ENCODE data around the gene DDX1. TPM values are rescaled to one million over a fixed set of nuclear protein-coding genes. Genes with fewer than 3 reads are reported as not detected.
A peak's percentile ranks its signal among the peaks of the same experiment; 100 is the strongest.

Gene DDX1
- total and polyA plus RNA-seq, 2 donors from 2014 or later: 84.0 to 90.0 TPM

DNA sequence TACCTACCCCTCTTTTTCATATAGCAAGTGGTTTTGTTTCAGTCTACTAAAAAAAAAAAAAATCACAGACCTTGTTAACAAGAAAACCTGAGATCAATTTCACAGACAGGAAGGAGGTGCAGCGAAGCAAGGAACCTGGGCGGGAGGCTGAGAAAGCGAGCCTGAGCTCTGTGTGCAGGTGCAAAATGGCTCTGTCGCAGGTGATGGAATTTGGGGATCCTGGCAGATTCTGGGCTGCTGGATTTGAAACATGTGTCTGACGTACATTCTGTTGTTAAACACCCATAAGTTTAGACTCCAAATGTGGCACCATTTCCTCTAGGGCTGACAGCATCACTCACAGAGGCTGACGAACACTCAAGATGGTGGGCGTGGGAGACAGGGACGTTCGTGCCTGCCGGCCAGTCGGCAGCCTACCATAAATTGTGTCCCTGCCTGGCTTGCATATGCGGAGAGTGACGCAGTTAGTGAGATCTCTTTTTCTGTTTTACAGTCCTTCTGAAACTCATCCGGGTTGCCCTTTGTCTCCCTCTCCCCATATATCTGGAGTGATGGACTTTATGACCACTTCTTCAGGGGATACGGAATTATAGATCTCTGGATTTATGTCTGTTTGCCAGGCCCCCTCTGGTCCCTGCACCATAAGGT is 8.8 kb upstream of the DDX1 start:
- peak overlapping the region; percentile 13 to 30 (median 26) for H3K4me3 ChIP-seq (ENCODE audit: low read length in 3 of 3)
- no peak for TF ChIP-seq CTCF (IDR thresholded peaks at IDR 0.05; ENCODE audit: borderline replicate concordance, extremely low read depth, insufficient read depth)
- no peaks in the 10 kb centered on the region for H3K27me3 ChIP-seq (ENCODE audit: control insufficient read depth, insufficient read depth, low read length)
- H3K36me3 ChIP-seq (ENCODE audit: control insufficient read depth in 2 of 3, insufficient read depth in 3 of 3, low read length in 3 of 3): no peaks in the 10 kb centered on the region
- H3K4me1 ChIP-seq (ENCODE audit: control insufficient read depth in 2 of 3, insufficient read depth in 2 of 3, low read depth in 1 of 3, low read length in 3 of 3): no peaks in the 10 kb centered on the region
- intact Hi-C loops (cut with DNase I): no loop called here
- H3K9ac ChIP-seq (ENCODE audit: low read length in 3 of 3): no peak overlapping the region
- H3K27ac ChIP-seq (ENCODE audit: low read depth in 2 of 2, low read length in 2 of 2): no peak overlapping the region
- H3K9me3 ChIP-seq (ENCODE audit: control insufficient read depth in 2 of 3, insufficient read depth in 1 of 3, low read length in 3 of 3): no peaks in the 10 kb centered on the region
- FAIRE-seq (no peak), DNase-seq (peak in 4 of 5 donors; percentile 85 to 94 (median 90))

- Histone ChIP-seq H3K9ac (ENCODE audit: low read length in 3 of 3) (no peak overlapping the region), H3K27ac (ENCODE audit: low read depth in 2 of 2, low read length in 2 of 2) (no peak overlapping the region), H3K27me3 (ENCODE audit: control insufficient read depth, insufficient read depth, low read length) (no peaks in the 10 kb centered on the region), H3K4me1 (ENCODE audit: control insufficient read depth in 2 of 3, insufficient read depth in 2 of 3, low read depth in 1 of 3, low read length in 3 of 3) (no peaks in the 10 kb centered on the region), H3K36me3 (ENCODE audit: control insufficient read depth in 2 of 3, insufficient read depth in 3 of 3, low read length in 3 of 3) (no peaks in the 10 kb centered on the region), H3K4me3 (ENCODE audit: low read length in 3 of 3) (no peak overlapping the region), H3K9me3 (ENCODE audit: control insufficient read depth in 2 of 3, insufficient read depth in 1 of 3, low read length in 3 of 3) (no peaks in the 10 kb centered on the region)
- intact Hi-C loops (cut with DNase I): no loop called here
- DNase-seq (peak in 3 of 5 donors; percentile 65 to 85 (median 80)), FAIRE-seq (no peak)
- TF ChIP-seq CTCF (IDR thresholded peaks at IDR 0.05; ENCODE audit: borderline replicate concordance, extremely low read depth, insufficient read depth): no peak
Measured at GRCh38 chr2:15583826-15584225, 7.8 kb upstream of the DDX1 start.

DNA sequence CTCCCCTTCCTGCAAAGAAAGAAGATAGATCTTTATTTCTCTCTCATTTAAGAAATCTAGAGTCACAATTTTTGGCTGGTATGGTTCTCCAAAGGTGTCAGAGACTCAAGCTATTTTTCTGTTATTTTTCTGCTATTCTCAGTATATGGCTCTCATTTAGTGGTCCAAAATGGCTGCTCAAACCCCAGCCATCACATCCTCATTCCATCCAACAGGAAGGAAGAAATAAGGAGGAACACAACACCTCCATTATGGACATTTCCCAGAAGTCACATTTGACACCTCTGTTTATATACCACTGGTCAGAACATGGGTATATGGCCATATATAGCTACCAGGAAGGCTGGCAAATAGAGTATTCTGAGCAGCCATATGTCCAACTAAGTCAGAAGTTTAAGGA is 7.4 kb upstream of the DDX1 start:
- Histone ChIP-seq H3K4me1 (ENCODE audit: control insufficient read depth in 2 of 3, insufficient read depth in 2 of 3, low read depth in 1 of 3, low read length in 3 of 3) (no peaks in the 10 kb centered on the region), H3K9ac (ENCODE audit: low read length in 3 of 3) (no peak overlapping the region), H3K27ac (ENCODE audit: low read depth in 2 of 2, low read length in 2 of 2) (no peak overlapping the region), H3K4me3 (ENCODE audit: low read length in 3 of 3) (no peak overlapping the region), H3K27me3 (ENCODE audit: control insufficient read depth, insufficient read depth, low read length) (no peaks in the 10 kb centered on the region), H3K36me3 (ENCODE audit: control insufficient read depth in 2 of 3, insufficient read depth in 3 of 3, low read length in 3 of 3) (no peaks in the 10 kb centered on the region), H3K9me3 (ENCODE audit: control insufficient read depth in 2 of 3, insufficient read depth in 1 of 3, low read length in 3 of 3) (no peaks in the 10 kb centered on the region)
- no peak for FAIRE-seq
- TF ChIP-seq CTCF (IDR thresholded peaks at IDR 0.05; ENCODE audit: borderline replicate concordance, extremely low read depth, insufficient read depth): no peak
- intact Hi-C loops (cut with DNase I): no loop called here
- DNase-seq: no peak

Measured in kidney (tissue), 14 donors.